Vagina (tissue), 2 donors: ENCODE data around the gene ENKUR.

Experiments
- CTCF ChIP-seq, 3 experiments: fragments of 450-650 bp in 2 of 3; fragments of 200-600 bp in 1 of 3; sonication (generic) in 1 of 3; IDR thresholded peaks; one replicate each; pipeline ENCODE4 v1.5.1; 2017 to 2019; ENCODE audit warnings: antibody characterized with exemption in 3 of 3, mild to moderate bottlenecking in 2 of 3, moderate library complexity in 2 of 3
- POLR2A ChIP-seq, 2 donors: fragments of 450-650 bp; IDR thresholded peaks; one replicate each; pipeline ENCODE4 v1.6.1; 2017; ENCODE audit warnings: antibody characterized with exemption in 2 of 2, mild to moderate bottlenecking in 2 of 2, moderate library complexity in 2 of 2

- TF ChIP-seq POLR2A (IDR thresholded peaks at IDR 0.05) = no peak
- no peak for TF ChIP-seq CTCF (IDR thresholded peaks at IDR 0.05)
Measured at GRCh38 chr10:25026463-25026862, 10.5 kb upstream of the ENKUR start.
